ENCODE measurements around the gene SLC50A1. TPM values are rescaled to one million over a fixed set of nuclear protein-coding genes. Genes with fewer than 3 reads are reported as not detected.
"Not testable (repeated sequence)": the region's sequence is repeated elsewhere in the genome, so short reads cannot be mapped to it uniquely, and the experiment has no call there.

SLC50A1 gene
- polyA plus RNA-seq, 3 donors, result 33.4 to 39.4 (median 36.7) TPM

GRCh38 chr1:155166051-155166470, 30.4 kb downstream of the SLC50A1 start:
- no peak overlapping the region for H3K27ac ChIP-seq (ENCODE audit: low read depth, low read length)

GRCh38 chr1:155166471-155167165, 31.0 kb downstream of the SLC50A1 start:
- 14 to 43% (median 16%) methylated on average over 23 to 27 of the region's 27 CpGs for WGBS, 3 donors

More at GRCh38 chr1:155166051-155166470, 30.4 kb downstream of the SLC50A1 start:
- 29 to 56% (median 30%) methylated on average over 8 of the region's 8 CpGs for WGBS, 3 donors

GRCh38 chr1:155167166-155168104, 31.8 kb downstream of the SLC50A1 start:
- 4 to 6% (median 4%) methylated on average over 28 of the region's 28 CpGs for WGBS, 3 donors
- H3K27ac ChIP-seq (ENCODE audit: low read depth, low read length), result no peak overlapping the region

More at GRCh38 chr1:155166471-155167165, 31.0 kb downstream of the SLC50A1 start:
- no peak overlapping the region for H3K27ac ChIP-seq (ENCODE audit: low read depth, low read length)

- WGBS, 3 donors, result 34 to 43% (median 35%) methylated on average over 4 of the region's 4 CpGs
- H3K27ac ChIP-seq (ENCODE audit: low read depth, low read length), result not testable (repeated sequence)
Measured at GRCh38 chr1:155168105-155168445, 32.4 kb downstream of the SLC50A1 start.

- no peak overlapping the region for H3K27ac ChIP-seq (ENCODE audit: low read depth, low read length)
Measured at GRCh38 chr1:155168456-155169210, 33.0 kb downstream of the SLC50A1 start.

GRCh38 chr1:155169541-155169940, 33.9 kb downstream of the SLC50A1 start:
- 71 to 81% (median 76%) methylated on average over 5 of the region's 5 CpGs for WGBS, 3 donors
- no peak overlapping the region for H3K27ac ChIP-seq (ENCODE audit: low read depth, low read length)

More at GRCh38 chr1:155168456-155169210, 33.0 kb downstream of the SLC50A1 start:
- WGBS, 3 donors, result 74 to 86% (median 84%) methylated on average over 10 of the region's 10 CpGs

- no peak overlapping the region for H3K27ac ChIP-seq (ENCODE audit: low read depth, low read length)
- 95 to 100% (median 100%) methylated on average over 1 to 2 of the region's 2 CpGs for WGBS, 3 donors
Measured at GRCh38 chr1:155170101-155170785, 34.6 kb downstream of the SLC50A1 start.

GRCh38 chr1:155170806-155171205, 35.2 kb downstream of the SLC50A1 start:
- WGBS, 3 donors, result 89 to 92% (median 90%) methylated on average over 7 of the region's 7 CpGs

GRCh38 chr1:155171836-155172731, 36.4 kb downstream of the SLC50A1 start:
- 31 to 42% (median 41%) methylated on average over 8 of the region's 8 CpGs for WGBS, 3 donors
- H3K27ac ChIP-seq (ENCODE audit: low read depth, low read length), result no peak overlapping the region

More at GRCh38 chr1:155170806-155171205, 35.2 kb downstream of the SLC50A1 start:
- H3K27ac ChIP-seq (ENCODE audit: low read depth, low read length), result no peak overlapping the region

GRCh38 chr1:155172732-155173477, 37.3 kb downstream of the SLC50A1 start, which contains the start of gene KRTCAP2:
Gene KRTCAP2 (minus strand): TSS chr1:155173304. CDS start chr1:155173224, 80 bp downstream.
- H3K27ac ChIP-seq (ENCODE audit: low read depth, low read length), result peak within 1 kb of the TSS; percentile 34
- 0 to 1% (median 0%) methylated on average over 54 to 57 of the region's 57 CpGs for WGBS, 3 donors

GRCh38 chr1:155173478-155174323, 38.0 kb downstream of the SLC50A1 start, which contains the start of gene TRIM46:
Gene TRIM46 (plus strand): TSS chr1:155173849. CDS start chr1:155173967, 118 bp downstream.
- peak within 1 kb of the TSS; percentile 34 for H3K27ac ChIP-seq (ENCODE audit: low read depth, low read length)
- 2 to 4% (median 4%) methylated on average over 36 to 38 of the region's 38 CpGs for WGBS, 3 donors

- 10 to 17% (median 14%) methylated on average over 28 to 35 of the region's 35 CpGs for WGBS, 3 donors
- H3K27ac ChIP-seq (ENCODE audit: low read depth, low read length), result no peak overlapping the region
Measured at GRCh38 chr1:155174324-155175280, 39.0 kb downstream of the SLC50A1 start.

- no peak overlapping the region for H3K27ac ChIP-seq (ENCODE audit: low read depth, low read length)
Measured at GRCh38 chr1:155175281-155175926, 39.8 kb downstream of the SLC50A1 start.

GRCh38 chr1:155175927-155176371, 40.3 kb downstream of the SLC50A1 start:
- 57 to 76% (median 74%) methylated on average over 9 of the region's 9 CpGs for WGBS, 3 donors
- H3K27ac ChIP-seq (ENCODE audit: low read depth, low read length), result no peak overlapping the region

More at GRCh38 chr1:155175281-155175926, 39.8 kb downstream of the SLC50A1 start:
- 88 to 91% (median 89%) methylated on average over 11 to 12 of the region's 12 CpGs for WGBS, 3 donors

Data from adipose tissue (tissue), 3 donors.